B cell (primary cell): ENCODE data around the gene PRRT4.

Source experiments
- EZH2 ChIP-seq: IDR thresholded peaks from 2 replicates; pipeline ENCODE4 v1.6.1; 2012; ENCODE audit warnings: borderline replicate concordance, low read depth, mild to moderate bottlenecking, moderate library complexity, low read length; ENCODE audit not compliant: insufficient read depth, poor library complexity, severe bottlenecking
- TF ChIP-seq, protein P1 (sequence below): fragments of 200-600 bp; IDR thresholded peaks from one replicate; pipeline ENCODE4 v1.8.0; 2022; ENCODE audit warnings: antibody characterized with exemption, mild to moderate bottlenecking

DNA sequence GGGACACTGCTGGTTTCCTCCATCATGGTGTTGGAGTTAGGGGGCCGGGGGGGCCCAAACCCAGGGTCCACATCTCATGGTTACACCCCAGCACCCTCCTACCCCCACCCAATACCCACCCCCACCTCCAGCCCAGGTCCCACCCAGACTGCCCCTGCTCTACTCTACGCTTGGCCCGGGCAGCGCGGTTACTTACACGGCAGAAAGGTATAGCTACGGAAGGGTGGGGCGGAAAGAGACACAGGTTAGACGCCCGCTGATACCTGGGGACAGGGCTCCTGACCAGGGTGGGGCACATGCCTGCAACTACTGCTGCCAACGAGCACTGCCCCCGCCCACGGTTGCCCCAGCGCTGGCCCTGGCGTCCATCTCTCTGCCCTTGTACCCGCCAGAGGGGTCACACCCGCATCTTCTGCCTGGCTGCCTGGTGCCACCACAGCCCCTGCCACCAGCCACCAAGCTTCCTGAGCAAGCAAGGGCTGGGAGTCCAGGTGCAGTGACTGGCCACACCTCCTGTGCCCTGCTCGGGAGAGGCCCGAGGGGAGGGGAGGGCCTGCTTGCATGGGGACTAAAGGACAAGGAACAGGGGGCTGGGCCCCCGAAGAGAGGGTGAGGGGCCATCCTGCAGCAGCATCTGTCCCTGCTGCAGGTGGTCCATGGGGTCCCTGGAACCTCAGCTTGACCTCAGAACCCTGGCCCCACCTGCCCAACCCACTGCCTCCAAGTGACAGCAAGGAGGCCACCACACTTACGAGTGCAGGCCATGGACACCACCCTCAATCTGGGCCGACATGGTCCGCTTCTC lies 32.2 kb upstream of the PRRT4 start:
- no peak for TF ChIP-seq EZH2
- TF ChIP-seq, protein P1, sequence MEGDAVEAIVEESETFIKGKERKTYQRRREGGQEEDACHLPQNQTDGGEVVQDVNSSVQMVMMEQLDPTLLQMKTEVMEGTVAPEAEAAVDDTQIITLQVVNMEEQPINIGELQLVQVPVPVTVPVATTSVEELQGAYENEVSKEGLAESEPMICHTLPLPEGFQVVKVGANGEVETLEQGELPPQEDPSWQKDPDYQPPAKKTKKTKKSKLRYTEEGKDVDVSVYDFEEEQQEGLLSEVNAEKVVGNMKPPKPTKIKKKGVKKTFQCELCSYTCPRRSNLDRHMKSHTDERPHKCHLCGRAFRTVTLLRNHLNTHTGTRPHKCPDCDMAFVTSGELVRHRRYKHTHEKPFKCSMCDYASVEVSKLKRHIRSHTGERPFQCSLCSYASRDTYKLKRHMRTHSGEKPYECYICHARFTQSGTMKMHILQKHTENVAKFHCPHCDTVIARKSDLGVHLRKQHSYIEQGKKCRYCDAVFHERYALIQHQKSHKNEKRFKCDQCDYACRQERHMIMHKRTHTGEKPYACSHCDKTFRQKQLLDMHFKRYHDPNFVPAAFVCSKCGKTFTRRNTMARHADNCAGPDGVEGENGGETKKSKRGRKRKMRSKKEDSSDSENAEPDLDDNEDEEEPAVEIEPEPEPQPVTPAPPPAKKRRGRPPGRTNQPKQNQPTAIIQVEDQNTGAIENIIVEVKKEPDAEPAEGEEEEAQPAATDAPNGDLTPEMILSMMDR: no peak
